Astrocyte (in vitro differentiated cells and primary cell): ENCODE results near the gene LCN10.

ENCODE experiments used
- EZH2 ChIP-seq: IDR thresholded peaks from 2 replicates; pipeline ENCODE4 v1.6.1; 2012; ENCODE audit warnings: mild to moderate bottlenecking, low read length, inconsistent platforms; ENCODE audit not compliant: insufficient read depth
- TF ChIP-seq, protein P1 (sequence below): IDR thresholded peaks from 2 replicates; pipeline ENCODE4 v1.5.1; 2011; ENCODE audit warnings: low read depth, mild to moderate bottlenecking, inconsistent platforms, low read length, moderate library complexity; ENCODE audit not compliant: insufficient read depth

DNA sequence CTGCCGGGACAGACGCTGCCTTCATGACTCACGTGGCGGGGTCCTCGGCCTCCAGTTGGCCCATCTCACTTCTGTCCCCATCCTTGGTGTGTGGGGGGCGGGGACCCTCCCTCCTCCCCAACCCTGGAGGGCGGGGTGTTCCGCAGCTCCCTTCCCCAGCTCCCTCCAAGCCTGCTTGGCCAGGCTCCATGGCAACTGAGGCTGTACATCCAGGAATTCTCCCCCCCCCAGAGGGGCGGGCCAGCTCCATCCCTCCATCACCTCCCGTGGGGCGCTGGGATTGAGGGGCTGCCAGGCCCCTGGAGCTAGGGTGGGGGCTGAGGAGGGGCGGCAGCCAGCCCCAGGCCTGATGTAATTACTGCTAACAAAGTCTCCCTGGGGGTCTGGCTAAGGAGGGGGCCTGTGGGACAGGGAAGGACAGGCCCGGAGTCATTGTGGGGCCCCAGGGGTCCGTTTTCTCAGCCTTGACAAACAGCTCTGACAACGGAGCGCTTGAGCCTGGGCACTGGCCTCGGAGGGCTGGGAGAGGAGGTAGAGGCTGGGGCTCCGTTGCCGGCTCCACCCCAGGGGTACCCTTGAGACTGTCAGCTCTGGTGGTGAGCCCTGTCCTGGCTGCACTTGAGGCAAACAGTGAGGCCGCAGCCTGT, 22.4 kb downstream of the LCN10 start:
- TF ChIP-seq, protein P1, sequence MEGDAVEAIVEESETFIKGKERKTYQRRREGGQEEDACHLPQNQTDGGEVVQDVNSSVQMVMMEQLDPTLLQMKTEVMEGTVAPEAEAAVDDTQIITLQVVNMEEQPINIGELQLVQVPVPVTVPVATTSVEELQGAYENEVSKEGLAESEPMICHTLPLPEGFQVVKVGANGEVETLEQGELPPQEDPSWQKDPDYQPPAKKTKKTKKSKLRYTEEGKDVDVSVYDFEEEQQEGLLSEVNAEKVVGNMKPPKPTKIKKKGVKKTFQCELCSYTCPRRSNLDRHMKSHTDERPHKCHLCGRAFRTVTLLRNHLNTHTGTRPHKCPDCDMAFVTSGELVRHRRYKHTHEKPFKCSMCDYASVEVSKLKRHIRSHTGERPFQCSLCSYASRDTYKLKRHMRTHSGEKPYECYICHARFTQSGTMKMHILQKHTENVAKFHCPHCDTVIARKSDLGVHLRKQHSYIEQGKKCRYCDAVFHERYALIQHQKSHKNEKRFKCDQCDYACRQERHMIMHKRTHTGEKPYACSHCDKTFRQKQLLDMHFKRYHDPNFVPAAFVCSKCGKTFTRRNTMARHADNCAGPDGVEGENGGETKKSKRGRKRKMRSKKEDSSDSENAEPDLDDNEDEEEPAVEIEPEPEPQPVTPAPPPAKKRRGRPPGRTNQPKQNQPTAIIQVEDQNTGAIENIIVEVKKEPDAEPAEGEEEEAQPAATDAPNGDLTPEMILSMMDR: no peak
- TF ChIP-seq EZH2: no peak
